GM18858 (cell line): ENCODE measurements around the gene SCUBE1.

ENCODE experiments used
- ATAC-seq: cut with Tn5 transposase; IDR thresholded peaks from one replicate; pipeline ENCODE4 v1.9.1; 2021; ENCODE audit not compliant: unreplicated experiment

The SCUBE1 gene

DNA sequence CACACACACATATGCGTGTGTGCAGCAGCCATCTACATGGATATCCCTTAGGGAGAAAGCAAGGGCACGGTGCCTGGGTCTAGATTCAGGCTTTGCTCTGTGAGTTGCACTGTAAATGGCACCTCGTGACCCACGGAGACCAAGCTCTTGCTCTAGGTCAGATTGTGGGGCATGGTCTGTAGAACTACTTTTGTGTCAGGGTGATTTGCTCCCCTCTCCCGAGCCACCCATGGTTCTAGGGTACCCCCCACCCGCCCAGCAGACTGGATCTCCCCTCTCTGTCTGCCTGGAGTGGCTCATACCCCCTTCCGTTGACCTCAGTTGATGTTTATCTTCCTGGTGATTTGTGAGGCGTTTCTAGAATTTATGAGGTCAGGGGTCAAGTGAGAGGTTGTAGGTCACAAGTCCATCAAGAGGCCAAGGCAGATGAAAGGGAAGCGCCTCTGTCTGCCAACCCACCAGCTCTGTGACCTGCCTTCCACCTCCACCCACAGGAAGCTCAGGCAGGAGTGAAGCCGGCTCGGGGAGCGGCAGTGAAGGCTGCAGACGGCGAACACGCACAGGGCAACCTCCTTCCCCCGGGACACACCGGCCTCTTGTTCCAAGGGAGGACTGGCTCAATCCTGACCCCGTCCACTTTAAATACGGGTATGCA is 80.1 kb downstream of the SCUBE1 start:
- no peak for ATAC-seq

DNA sequence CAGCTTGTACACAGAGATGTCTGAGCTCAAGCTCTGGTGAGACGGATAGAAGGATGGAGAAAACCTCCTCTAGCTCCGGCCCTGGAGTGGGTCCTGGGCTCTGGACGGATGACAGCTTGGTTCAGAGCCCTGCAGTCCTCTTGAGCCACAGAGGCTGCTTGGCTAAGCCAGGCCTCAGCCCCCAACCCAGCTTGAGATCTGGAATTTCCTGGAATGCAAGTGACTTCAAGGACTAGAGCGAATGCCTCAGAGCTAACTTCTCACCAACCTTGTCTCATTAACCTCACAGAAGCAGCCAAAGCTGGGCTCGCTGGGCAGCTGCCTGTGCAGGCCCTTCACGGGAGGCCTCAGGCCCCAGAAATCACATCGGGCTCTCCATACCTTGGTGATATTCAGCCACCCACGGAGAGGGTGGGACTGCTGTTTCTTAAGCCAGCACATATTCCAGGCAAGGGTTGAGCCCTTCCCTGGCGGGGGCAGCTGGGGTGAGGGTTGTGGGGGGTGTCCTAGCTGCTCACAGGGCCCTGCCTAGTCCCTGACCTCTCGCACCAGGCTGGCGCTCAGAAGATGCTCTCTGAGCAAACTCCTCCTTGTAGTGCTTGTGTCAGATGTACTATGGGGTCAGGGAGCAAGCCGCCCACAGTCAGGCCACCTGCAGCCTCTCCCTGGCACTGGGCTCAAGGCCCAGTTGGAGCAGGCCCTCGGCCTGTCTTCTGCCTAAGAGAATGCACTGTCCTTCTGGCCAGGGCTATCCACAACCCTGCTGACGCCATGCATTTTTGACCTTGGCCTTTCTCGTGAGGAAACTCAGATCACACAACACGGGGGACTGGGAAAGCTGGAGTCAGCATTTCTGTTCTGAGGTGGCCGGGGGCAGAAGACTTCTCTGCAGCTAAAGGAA is 82.6 kb downstream of the SCUBE1 start:
- no peak for ATAC-seq

DNA sequence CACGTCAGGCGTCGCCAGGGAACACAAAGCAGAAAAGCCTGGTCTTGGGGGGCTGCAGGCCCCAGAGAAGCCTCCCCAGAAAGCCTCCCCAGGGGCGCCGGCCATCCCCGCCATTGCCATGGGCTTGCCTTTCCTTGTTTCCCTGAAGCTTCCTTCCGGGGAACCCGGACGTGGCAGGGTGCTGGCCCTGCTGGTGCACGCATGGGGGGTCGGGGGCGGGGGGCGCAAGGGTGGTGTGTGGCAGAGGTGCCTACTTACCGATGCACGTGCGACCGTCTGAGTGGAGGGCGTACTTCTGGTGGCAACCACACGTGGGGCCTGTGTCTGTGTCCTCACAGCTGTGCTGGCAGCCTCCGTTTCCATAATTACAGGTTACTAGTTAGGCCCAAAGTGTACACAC is 85.2 kb downstream of the SCUBE1 start:
- no peak for ATAC-seq

DNA sequence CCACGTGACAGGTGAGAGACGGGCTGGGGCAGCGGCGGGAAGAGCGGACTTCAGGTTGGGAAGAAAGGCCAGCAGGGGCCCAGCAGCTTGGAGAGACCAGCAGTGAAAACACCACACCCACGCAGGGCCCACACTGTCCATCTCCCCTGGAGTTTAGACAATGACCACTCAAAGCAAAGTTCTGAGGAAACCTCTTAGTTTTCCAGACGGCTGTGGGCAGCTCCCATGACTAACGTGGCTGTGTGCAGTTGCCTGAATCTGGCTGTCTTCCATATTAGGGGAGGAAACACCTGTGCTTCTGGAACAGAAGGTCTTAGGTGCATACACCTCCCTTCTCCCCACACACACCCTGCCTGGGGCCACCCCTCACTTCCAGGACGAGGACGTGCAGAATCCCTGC is 85.6 kb downstream of the SCUBE1 start:
- no peak for ATAC-seq

GRCh38 chr22:43256976-43257545 is 86.1 kb downstream of the SCUBE1 start:
- ATAC-seq: no peak

DNA sequence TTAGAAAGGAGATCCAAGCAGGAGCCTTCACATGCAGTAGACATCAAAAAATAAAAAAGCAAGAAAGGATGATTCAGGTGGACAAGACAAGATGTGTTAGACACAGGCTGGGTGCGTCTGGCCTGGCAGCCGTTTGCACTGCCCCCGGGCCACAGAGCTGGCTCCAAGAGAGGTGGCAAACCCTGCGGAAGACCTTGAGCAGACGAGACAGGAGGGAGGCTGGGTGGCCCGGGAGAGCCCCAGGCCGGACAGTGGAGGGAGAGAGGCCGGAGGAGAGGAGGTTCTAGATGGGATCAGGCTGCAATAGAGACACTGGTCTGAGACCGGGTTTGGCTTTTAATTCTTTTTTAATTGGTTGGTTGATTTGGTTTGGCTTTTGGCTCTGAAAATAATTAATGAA is 86.6 kb downstream of the SCUBE1 start:
- no peak for ATAC-seq

DNA sequence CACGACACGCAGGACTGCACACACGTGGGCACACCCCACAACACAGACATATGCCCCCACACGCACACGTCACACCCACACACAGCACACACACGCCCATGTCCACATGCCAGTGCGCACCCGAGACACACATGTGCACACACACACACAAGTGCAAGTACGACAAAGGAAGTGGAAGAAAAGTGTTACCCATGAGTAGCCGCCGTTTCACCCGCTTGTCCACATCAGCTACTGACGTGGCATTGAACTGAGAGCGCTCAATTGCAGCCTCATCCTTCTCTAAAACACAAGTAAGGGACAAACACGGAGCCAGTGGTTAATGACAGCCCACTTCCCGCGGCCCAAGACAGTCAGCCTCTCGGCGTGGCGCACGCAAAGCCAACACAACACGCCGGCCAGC is 87.9 kb downstream of the SCUBE1 start:
- no peak for ATAC-seq

- no peak for ATAC-seq
Observed at GRCh38 chr22:43253839-43254238, 89.3 kb downstream of the SCUBE1 start.

DNA sequence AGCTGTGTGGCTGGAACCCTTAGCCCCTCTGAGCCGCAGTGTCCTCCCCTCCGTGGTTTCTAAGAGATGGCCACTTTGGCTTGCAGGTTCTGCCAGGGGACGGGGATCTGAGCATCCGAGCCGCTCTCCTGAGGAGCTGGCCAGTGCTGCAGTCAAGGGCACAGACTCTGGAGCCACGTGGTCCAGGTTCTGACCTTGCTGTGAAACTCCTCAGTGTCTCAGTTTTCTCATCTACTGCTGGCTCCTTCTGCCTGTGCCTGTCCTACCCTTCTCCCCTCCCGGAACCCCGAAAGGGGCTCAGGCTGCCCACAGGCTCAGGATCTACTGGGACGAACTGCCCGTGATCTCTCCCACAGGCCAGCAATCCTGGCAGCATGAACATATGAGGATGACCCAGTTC is 90.9 kb downstream of the SCUBE1 start:
- ATAC-seq: no peak

GRCh38 chr22:43249789-43250471 is 93.2 kb downstream of the SCUBE1 start:
- no peak for ATAC-seq

DNA sequence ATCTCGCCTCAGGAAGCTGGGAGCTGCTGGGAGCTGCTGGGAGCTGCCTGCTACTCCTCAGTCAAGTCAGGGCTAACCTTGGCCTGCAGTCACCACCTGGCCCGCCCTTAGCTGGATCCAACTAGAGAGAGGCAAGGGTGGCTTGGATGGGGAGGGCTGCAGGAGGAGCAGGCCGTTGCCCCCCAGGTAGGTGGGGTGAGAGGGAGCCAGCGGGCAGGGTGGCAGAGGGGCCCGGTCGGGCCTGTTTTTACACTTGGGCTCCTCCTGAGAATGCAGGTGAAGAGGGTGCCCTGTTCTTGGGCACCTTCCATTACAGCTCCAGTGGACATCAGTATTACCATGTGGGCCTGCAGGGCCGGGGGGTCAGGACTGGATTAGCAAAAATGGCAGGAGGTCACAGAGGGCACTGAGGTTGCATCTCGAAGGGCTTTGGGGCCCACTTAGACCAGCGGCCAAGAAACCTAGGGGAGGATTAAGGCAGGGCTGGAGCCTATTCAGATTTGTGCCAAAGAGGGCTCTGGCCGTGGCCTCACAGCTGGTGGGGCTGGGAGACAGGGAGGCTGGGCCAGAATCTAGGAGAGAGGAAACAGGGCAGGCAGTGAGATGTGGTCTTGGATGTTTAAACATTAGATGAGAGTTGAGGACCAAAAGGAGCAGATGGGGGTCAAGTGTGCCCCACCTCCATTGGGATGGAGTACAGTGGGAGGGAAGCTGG is 95.5 kb downstream of the SCUBE1 start:
- ATAC-seq: no peak

- no peak for ATAC-seq
Observed at GRCh38 chr22:43246188-43246587, 97.0 kb downstream of the SCUBE1 start.

DNA sequence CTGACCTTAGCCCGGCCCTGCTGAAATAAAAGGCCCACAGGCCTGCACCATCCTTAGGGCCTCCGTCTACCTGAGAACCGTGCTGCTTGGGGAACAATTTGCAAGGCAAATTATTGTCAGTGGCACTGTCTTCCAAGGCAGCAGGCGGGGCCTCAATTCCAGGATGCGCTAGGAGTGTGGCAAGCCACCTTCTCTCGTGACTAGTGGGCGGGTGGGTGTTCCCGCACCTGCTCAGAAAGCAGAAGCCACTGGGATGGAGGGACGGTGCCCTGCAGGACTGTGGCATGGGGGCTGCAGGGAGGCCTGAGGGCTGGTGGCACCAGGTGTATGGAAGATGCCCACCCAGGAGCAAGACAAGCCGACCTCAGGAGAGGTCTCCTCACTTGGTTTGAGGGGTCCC is 97.5 kb downstream of the SCUBE1 start:
- ATAC-seq: no peak

- no peak for ATAC-seq
Observed at GRCh38 chr22:43244803-43245527, 98.2 kb downstream of the SCUBE1 start.

- ATAC-seq: no peak
Observed at GRCh38 chr22:43244402-43244801, 98.8 kb downstream of the SCUBE1 start.

GRCh38 chr22:43243324-43243723 is 99.8 kb downstream of the SCUBE1 start:
- no peak for ATAC-seq

DNA sequence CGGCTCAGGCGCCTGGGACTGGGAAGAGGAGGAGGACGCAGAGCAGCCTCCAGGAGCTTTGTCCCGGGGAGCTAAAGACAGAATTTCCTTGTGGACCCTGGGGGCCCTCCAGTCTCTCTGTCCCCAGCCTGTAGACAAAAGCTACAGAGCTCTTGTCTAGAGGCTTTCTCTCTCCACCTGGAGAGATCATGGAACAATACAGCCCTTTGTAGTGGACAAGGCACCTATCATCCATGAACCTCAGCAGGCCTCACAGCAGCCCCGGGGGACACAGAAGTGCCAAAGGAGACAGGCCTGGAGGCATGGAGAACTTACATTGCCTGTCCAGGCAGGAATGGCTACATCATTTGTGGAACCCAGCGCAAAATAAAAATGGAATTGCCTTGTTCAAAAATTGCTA is 100.5 kb downstream of the SCUBE1 start:
- no peak for ATAC-seq

- no peak for ATAC-seq
Observed at GRCh38 chr22:43241699-43242386, 101.3 kb downstream of the SCUBE1 start.

DNA sequence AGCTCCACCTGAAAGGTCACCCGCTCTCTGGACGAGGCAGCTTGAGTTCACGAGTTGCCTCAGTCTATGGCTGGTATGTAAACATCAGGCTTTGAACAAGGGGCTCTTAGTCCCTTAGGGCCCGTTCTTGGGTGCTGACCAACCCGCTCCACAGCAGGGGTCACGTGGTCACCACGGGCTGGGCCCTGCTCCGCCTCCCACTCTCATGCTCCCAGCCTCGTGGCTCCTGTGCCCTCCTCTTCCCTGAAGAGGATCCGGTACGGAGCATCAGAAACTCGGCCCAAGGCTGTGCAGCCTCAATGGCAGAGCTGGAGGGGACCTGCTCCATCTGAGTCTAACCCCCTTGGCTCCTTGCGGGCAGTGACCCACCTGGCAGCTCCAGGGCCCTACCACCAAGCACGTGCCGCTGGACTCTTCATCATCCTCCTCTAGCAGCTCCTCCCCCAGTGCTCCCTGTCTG is 102.0 kb downstream of the SCUBE1 start:
- ATAC-seq: no peak

- ATAC-seq: no peak
Observed at GRCh38 chr22:43240614-43241013, 102.6 kb downstream of the SCUBE1 start.
